H1 (cell line): ENCODE data around the gene MYRF.

Source experiments
- EZH2 ChIP-seq: fragments of 200-600 bp; sonication (generic); IDR thresholded peaks from 2 replicates; pipeline ENCODE4 v1.7.1; 2012; ENCODE audit warnings: low read depth, mild to moderate bottlenecking, moderate library complexity, low read length, inconsistent platforms; ENCODE audit not compliant: severe bottlenecking
- GABPA ChIP-seq: IDR thresholded peaks from 2 replicates; pipeline ENCODE4 v1.6.1; 2011; ENCODE audit warnings: mild to moderate bottlenecking, low read length, moderate library complexity, borderline replicate concordance; ENCODE audit not compliant: insufficient read depth
- JUND ChIP-seq: IDR thresholded peaks from 2 replicates; pipeline ENCODE4 v1.6.1; 2011; ENCODE audit warnings: mild to moderate bottlenecking, improper control_type of control experiment, low read length
- POLR2A ChIP-seq, 2 experiments: IDR thresholded peaks; 1 replicate in 1 of 2; 2 replicates in 1 of 2; pipeline ENCODE4 v1.6.1; 2011; ENCODE audit warnings: low read depth in 2 of 2, low read length in 2 of 2, mild to moderate bottlenecking in 2 of 2; ENCODE audit errors: control extremely low read depth in 1 of 2
- POLR2AphosphoS5 ChIP-seq: IDR thresholded peaks from 2 replicates; pipeline ENCODE4 v1.6.1; 2011; ENCODE audit warnings: low read depth, low read length
- RNF2 ChIP-seq: fragments of 200-900, 300-1000 bp; sonication (generic); IDR thresholded peaks from 2 replicates; pipeline ENCODE4 v1.7.1; 2016; ENCODE audit warnings: borderline replicate concordance, low read depth, mild to moderate bottlenecking, antibody characterized with exemption, low read length; ENCODE audit not compliant: poor library complexity, severe bottlenecking; ENCODE audit errors: missing control alignments
- SP1 ChIP-seq: IDR thresholded peaks from 2 replicates; pipeline ENCODE4 v1.6.1; 2011; ENCODE audit warnings: low read depth, low read length
- TCF12 ChIP-seq: IDR thresholded peaks from 2 replicates; pipeline ENCODE4 v1.6.1; 2011; ENCODE audit warnings: low read depth, mild to moderate bottlenecking, low read length
- TF ChIP-seq, protein P1 (sequence below): IDR thresholded peaks from 2 replicates; pipeline ENCODE4 v1.6.1; 2011; ENCODE audit warnings: low read depth, mild to moderate bottlenecking, low read length; ENCODE audit not compliant: insufficient read depth
- TF ChIP-seq, protein P2 (sequence below), 3 experiments: IDR thresholded peaks; 1 replicate in 2 of 3; 2 replicates in 1 of 3; pipeline versions ENCODE4 v1.5.1 to v1.6.1; 2011; ENCODE audit warnings: low read length in 3 of 3, mild to moderate bottlenecking in 3 of 3, inconsistent platforms in 2 of 3, low read depth in 1 of 3, moderate library complexity in 1 of 3; ENCODE audit not compliant: insufficient read depth in 1 of 3; ENCODE audit errors: control extremely low read depth in 1 of 3

DNA sequence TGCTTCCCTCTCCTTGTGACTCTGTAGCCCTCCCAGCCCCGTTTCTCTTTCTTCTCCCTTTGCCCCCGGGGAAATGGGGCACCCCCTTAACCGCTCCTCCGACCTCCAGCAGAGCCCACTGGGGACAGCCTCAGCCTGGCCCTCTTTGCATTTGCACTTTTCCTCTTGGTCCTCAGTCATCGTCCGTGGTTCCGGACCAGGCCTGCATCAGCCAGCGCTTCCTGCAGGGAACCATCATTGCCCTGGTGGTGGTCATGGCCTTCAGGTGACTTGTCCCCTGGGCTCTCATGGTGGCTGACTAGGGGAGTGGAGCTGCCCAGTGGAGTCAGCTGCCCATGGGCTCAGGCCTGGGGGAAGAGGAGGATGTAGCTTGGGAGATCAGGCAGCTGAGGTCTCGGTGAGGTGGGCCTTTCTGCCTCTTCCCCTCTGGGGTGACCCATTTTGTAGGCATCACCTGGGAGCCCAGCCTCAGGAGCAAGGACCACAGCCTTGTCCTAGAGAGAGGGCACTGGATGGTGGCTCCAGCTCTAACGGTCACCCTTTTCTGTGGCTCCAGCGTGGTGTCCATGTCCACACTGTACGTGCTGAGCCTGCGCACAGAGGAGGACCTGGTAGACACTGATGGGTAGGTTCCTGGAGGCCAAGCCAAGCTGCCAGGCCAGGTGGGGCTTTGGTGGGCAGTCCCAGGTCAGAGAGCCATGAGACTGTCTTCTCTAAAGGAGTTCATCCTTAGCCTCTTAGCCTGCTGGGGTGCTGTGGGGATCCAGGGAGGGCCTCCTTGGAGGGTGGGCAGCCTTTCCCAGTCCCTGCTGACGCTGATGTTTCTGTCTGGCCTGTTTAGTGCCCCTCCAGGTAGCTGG, 27.5 kb downstream of the MYRF start:
- no peak for TF ChIP-seq RNF2
- no peak for TF ChIP-seq GABPA
- TF ChIP-seq, protein P1, sequence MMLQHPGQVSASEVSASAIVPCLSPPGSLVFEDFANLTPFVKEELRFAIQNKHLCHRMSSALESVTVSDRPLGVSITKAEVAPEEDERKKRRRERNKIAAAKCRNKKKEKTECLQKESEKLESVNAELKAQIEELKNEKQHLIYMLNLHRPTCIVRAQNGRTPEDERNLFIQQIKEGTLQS, result no peak
- TF ChIP-seq, protein P2, sequence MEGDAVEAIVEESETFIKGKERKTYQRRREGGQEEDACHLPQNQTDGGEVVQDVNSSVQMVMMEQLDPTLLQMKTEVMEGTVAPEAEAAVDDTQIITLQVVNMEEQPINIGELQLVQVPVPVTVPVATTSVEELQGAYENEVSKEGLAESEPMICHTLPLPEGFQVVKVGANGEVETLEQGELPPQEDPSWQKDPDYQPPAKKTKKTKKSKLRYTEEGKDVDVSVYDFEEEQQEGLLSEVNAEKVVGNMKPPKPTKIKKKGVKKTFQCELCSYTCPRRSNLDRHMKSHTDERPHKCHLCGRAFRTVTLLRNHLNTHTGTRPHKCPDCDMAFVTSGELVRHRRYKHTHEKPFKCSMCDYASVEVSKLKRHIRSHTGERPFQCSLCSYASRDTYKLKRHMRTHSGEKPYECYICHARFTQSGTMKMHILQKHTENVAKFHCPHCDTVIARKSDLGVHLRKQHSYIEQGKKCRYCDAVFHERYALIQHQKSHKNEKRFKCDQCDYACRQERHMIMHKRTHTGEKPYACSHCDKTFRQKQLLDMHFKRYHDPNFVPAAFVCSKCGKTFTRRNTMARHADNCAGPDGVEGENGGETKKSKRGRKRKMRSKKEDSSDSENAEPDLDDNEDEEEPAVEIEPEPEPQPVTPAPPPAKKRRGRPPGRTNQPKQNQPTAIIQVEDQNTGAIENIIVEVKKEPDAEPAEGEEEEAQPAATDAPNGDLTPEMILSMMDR (IDR thresholded peaks at IDR 0.05; ENCODE audit: control extremely low read depth in 1 of 3, insufficient read depth in 1 of 3, low read depth in 1 of 3, low read length in 3 of 3), result no peak
- TF ChIP-seq EZH2, result no peak
- TF ChIP-seq TCF12, result no peak
- TF ChIP-seq JUND, result no peak
- no peak for TF ChIP-seq POLR2A (IDR thresholded peaks at IDR 0.05; ENCODE audit: control extremely low read depth in 1 of 2, low read depth in 2 of 2, low read length in 2 of 2)
- no peak for TF ChIP-seq SP1
- TF ChIP-seq POLR2AphosphoS5, result no peak
